Bronchial epithelial cell (primary cell): ENCODE results near the gene DDOST. TPM values are rescaled to one million over a fixed set of nuclear protein-coding genes. Genes with fewer than 3 reads are reported as not detected.
"Not testable (repeated sequence)": the region's sequence is repeated elsewhere in the genome, so short reads cannot be mapped to it uniquely, and the experiment has no call there.

ENCODE experiments used
- DNase-seq: peaks from one replicate; pipeline ENCODE4 v3.0.0-alpha.2; 2010; ENCODE audit warnings: low read depth
- FAIRE-seq: peaks from 2 replicates; lab custom pipeline; 2011; peaks lifted over from hg19 to GRCh38; lab: Jason Lieb, UNC
- H3K27me3 ChIP-seq: 2 replicates; pipeline ENCODE4 v1.5.1; 2011; ENCODE audit warnings: low read length; ENCODE audit not compliant: control insufficient read depth, insufficient read depth
- H3K36me3 ChIP-seq: 2 replicates; pipeline ENCODE4 v1.5.1; 2011; ENCODE audit warnings: low read length; ENCODE audit not compliant: control insufficient read depth, insufficient read depth
- H3K4me3 ChIP-seq: 2 replicates; pipeline ENCODE4 v1.5.1; 2011; ENCODE audit warnings: mild to moderate bottlenecking, low read depth, low read length, control low read depth
- CTCF ChIP-seq: IDR thresholded peaks from 2 replicates; pipeline ENCODE4 v1.5.1; 2011; ENCODE audit warnings: mild to moderate bottlenecking, moderate library complexity, low read length, control low read depth, inconsistent platforms; ENCODE audit not compliant: insufficient read depth, severe bottlenecking
- total RNA-seq: library from RNA; depleted of rRNA; stranded (reverse); fragments of >200 nt; gene quantifications from 2 replicates; pipeline ENCODE4 v1.2.1, GENCODE V29; 2014

DDOST gene
- total RNA-seq, 1 donor from 2014 or later, result 346 TPM

- DNase-seq (no peak), FAIRE-seq (no peak)
- H3K27me3 ChIP-seq, result no peaks in the 10 kb centered on the region
- TF ChIP-seq CTCF, result no peak
- H3K4me3 ChIP-seq, result no peak overlapping the region
- no peaks in the 10 kb centered on the region for H3K36me3 ChIP-seq
These were observed 47.0 kb downstream of the DDOST start for GRCh38 chr1:20614131-20614579.

GRCh38 chr1:20612221-20612746 is 48.9 kb downstream of the DDOST start:
- H3K36me3 ChIP-seq, result no peaks in the 10 kb centered on the region
- DNase-seq (peak; percentile 76), FAIRE-seq (no peak)
- no peak for TF ChIP-seq CTCF
- H3K4me3 ChIP-seq, result no peak overlapping the region
- H3K27me3 ChIP-seq, result no peaks in the 10 kb centered on the region

DNA sequence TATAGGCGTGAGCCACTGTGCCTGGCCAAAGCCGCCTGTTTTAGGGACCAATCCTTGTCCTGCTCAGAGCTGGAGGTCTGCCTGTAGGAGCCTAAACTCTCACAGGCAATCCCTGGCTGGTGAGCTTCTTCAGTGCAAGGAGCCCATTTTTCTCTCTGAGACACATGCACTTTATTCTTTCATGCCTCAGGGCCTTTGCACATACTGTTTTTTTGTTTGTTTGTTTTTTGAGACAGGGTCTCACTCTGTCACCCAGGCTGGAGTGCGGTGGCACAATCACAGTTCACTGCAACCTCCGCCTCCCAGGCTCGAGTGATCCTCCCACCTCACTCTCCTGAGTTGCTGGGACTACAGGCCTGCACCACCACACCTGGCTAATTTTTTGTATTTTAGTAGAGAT is 49.5 kb downstream of the DDOST start:
- FAIRE-seq, result no peak

GRCh38 chr1:20610970-20611369 is 50.2 kb downstream of the DDOST start:
- Histone ChIP-seq H3K36me3 (no peaks in the 10 kb centered on the region), H3K27me3 (no peaks in the 10 kb centered on the region), H3K4me3 (no peak overlapping the region)
- FAIRE-seq (no peak), DNase-seq (no peak)
- TF ChIP-seq CTCF, result no peak

More for the DNA sequence above, 49.5 kb downstream of the DDOST start:
- Histone ChIP-seq H3K36me3 (no peaks in the 10 kb centered on the region), H3K27me3 (no peaks in the 10 kb centered on the region), H3K4me3 (no peak overlapping the region)
- DNase-seq, result no peak
- no peak for TF ChIP-seq CTCF

GRCh38 chr1:20609541-20609940 is 51.6 kb downstream of the DDOST start:
- no peak overlapping the region for H3K4me3 ChIP-seq
- no peak for DNase-seq
- H3K27me3 ChIP-seq, result no peaks in the 10 kb centered on the region
- no peak for FAIRE-seq
- H3K36me3 ChIP-seq, result no peaks in the 10 kb centered on the region
- no peak for TF ChIP-seq CTCF

DNA sequence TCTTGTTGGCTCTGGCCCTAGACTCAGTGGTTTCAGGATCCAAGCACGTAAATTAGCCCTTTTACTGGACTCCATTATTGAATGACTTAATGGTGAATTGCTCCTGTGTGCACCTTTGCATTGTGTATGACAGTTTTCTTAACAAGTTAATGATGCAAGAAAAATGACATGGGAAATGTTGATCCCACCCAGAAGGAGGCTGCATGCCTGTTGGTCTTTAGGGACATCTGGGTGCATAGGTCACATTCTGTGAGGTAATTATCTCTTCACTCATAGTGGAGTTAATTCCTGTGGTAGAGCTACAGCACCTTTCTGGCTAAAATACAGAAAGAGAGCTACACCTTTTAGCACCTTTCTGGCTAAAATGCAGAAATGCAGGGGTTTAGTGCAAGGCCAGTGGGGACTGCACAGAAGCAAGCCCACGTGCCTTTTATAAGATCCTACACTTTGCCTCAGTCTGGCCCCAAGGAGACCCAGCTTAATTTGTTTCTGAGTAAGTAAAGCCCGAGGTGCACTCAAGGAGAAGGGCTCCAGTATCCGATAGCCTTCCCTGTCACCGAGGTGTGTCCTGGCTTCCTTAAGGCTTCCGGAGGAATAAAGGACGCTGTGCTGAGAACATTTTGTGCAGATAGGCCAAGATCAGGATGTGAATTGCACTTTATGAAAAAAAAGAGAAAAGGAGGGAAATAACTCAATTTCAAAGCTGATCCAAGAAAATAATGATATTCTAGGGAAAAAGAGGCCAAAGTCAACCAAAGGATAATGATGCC is 54.2 kb downstream of the DDOST start:
- not testable (repeated sequence) for H3K36me3 ChIP-seq, H3K27me3 ChIP-seq, DNase-seq, H3K4me3 ChIP-seq, FAIRE-seq
